Common myeloid progenitor, CD34-positive (primary cell): ENCODE data around the gene BAIAP2L2.

ENCODE experiments used
- CTCF ChIA-PET: fragments of 350-600 bp; sonication (Branson Sonifier 250); formaldehyde crosslinking; loops from one replicate; lab custom pipeline; 2021; ENCODE audit warnings: antibody characterized with exemption; lab: Charles Lee
- POLR2A ChIA-PET: fragments of 350-600 bp; sonication (Branson Sonifier 250); formaldehyde crosslinking; loops from one replicate; lab custom pipeline; 2021; ENCODE audit warnings: antibody characterized with exemption; lab: Charles Lee
- DNase-seq, 3 donors: peaks; one replicate each; pipeline versions ENCODE4 v3.0.0 to v3.0.0-alpha.2; 2013
- H3K27ac ChIP-seq, 2 experiments: 1 replicate in 1 of 2; 2 replicates in 1 of 2; pipeline ENCODE4 v1.7.0; 2013; ENCODE audit warnings: inconsistent platforms in 2 of 2, low read length in 2 of 2, mild to moderate bottlenecking in 2 of 2, low read depth in 1 of 2, moderate library complexity in 1 of 2; ENCODE audit not compliant: severe bottlenecking in 2 of 2, insufficient read depth in 1 of 2, poor library complexity in 1 of 2
- H3K27me3 ChIP-seq, 5 experiments: replicated peaks in 2 of 5; 1 replicate in 3 of 5; 2 replicates in 2 of 5; pipeline versions ENCODE4 v1.6.1 to v1.7.0; 2013; ENCODE audit warnings: low read length in 4 of 5, mild to moderate bottlenecking in 2 of 5, moderate library complexity in 2 of 5, inconsistent platforms in 1 of 5; ENCODE audit not compliant: insufficient read depth in 5 of 5, control insufficient read depth in 4 of 5
- H3K36me3 ChIP-seq, 4 experiments: 1 replicate in 2 of 4; 2 replicates in 2 of 4; pipeline versions ENCODE4 v1.6.1 to v1.7.0; 2013; ENCODE audit warnings: low read length in 3 of 4, control low read depth in 1 of 4, mild to moderate bottlenecking in 1 of 4; ENCODE audit not compliant: control insufficient read depth in 4 of 4, insufficient read depth in 4 of 4
- H3K4me1 ChIP-seq, 4 experiments: 1 replicate in 3 of 4; 2 replicates in 1 of 4; pipeline versions ENCODE4 v1.6.1 to v1.7.1; 2013; ENCODE audit warnings: low read length in 3 of 4, mild to moderate bottlenecking in 3 of 4, control low read depth in 1 of 4, inconsistent platforms in 1 of 4, moderate library complexity in 1 of 4; ENCODE audit not compliant: control insufficient read depth in 4 of 4, insufficient read depth in 4 of 4; ENCODE audit errors: control extremely low read depth in 1 of 4
- H3K4me3 ChIP-seq, 7 experiments: 1 replicate in 4 of 7; 2 replicates in 3 of 7; pipeline versions ENCODE4 v1.5.1 to v1.7.0; 2013; ENCODE audit warnings: mild to moderate bottlenecking in 7 of 7, low read length in 6 of 7, moderate library complexity in 6 of 7, inconsistent platforms in 2 of 7, low read depth in 2 of 7, control low read depth in 1 of 7; ENCODE audit not compliant: insufficient read depth in 4 of 7, control insufficient read depth in 1 of 7; ENCODE audit errors: extremely low read depth in 1 of 7
- H3K9me3 ChIP-seq, 5 experiments: 1 replicate in 4 of 5; 2 replicates in 1 of 5; pipeline versions ENCODE4 v1.6.1 to v1.7.1; 2013; ENCODE audit warnings: low read length in 4 of 5, mild to moderate bottlenecking in 2 of 5, inconsistent platforms in 1 of 5, low read depth in 1 of 5, moderate library complexity in 1 of 5; ENCODE audit not compliant: control insufficient read depth in 4 of 5, insufficient read depth in 2 of 5; ENCODE audit errors: control extremely low read depth in 1 of 5
- WGBS: methylation state at CpG from one replicate; pipeline ENCODE4 v1.1.5; 2013; ENCODE audit not compliant: insufficient coverage; 5-methylcytosine and 5-hydroxymethylcytosine counted together

The BAIAP2L2 gene

DNA sequence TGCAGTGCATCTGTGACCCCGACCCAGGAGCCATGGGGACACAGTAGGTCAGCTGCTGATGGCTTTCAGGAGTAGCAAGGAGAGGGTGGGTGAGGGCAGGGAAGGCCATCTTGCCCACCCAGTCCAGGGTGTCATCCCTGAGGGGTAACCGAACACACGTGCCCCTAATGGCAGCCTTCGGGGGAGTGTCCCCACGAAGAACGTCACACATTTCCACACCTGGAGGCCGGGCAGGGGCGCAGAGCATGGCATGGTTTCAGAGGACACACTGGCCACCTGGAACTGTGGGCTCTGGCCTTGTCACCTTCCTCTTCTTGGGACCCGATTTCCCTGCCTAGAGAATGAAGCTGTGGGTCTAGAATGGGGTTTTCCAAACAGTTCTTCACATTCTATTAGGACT is 19.4 kb upstream of the BAIAP2L2 start:
- ChIA-PET CTCF (interaction anchor here (1.9 kb wide), 1 partner anchor 15 kb away, joined by 5 read pairs; no protein-coding TSS in a partner anchor), POLR2A (no interaction called here)
- Histone ChIP-seq H3K27ac (no peak overlapping the region), H3K4me3 (no peak overlapping the region), H3K27me3 (no peaks in the 10 kb centered on the region), H3K9me3 (no peaks in the 10 kb centered on the region), H3K36me3 (peaks cover 8 to 70% (median 24%) of the 10 kb centered on the region in 4 experiments), H3K4me1 (no peaks in the 10 kb centered on the region)
- WGBS: 97% methylated on average over 8 of the region's 9 CpGs
- DNase-seq: no peak

DNA sequence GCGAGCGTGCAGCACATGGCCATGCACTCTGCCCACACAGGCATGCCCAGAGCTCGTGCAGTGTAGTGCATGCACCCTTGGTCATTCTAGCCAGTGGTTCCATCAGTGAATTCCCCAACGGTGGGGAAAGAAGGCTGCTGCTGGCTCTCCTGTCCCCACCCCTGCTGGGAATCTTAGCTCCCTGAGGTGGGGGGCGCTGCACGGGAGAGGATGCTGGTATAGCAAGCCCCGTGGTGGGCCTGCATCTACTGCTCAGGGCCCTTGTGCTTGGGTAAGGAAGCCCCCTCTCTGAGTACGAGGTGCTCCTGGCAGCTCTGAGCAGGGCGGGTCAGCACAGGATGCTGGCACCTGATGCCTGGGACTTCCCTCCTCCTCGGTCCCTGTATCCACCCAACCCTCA is 18.5 kb upstream of the BAIAP2L2 start:
- ChIA-PET CTCF (interaction anchor here (0.5 to 1.9 kb wide), 3 partner anchors 10 to 25 kb away, joined by 3 to 5 read pairs (median 4); no protein-coding TSS in a partner anchor), POLR2A (no interaction called here)
- Histone ChIP-seq H3K9me3 (no peaks in the 10 kb centered on the region), H3K27ac (no peak overlapping the region), H3K4me1 (no peaks in the 10 kb centered on the region), H3K4me3 (no peak overlapping the region), H3K27me3 (no peaks in the 10 kb centered on the region), H3K36me3 (peaks cover 8 to 71% (median 23%) of the 10 kb centered on the region in 4 experiments)
- DNase-seq: no peak
- 96% methylated on average over 9 of the region's 10 CpGs for WGBS

DNA sequence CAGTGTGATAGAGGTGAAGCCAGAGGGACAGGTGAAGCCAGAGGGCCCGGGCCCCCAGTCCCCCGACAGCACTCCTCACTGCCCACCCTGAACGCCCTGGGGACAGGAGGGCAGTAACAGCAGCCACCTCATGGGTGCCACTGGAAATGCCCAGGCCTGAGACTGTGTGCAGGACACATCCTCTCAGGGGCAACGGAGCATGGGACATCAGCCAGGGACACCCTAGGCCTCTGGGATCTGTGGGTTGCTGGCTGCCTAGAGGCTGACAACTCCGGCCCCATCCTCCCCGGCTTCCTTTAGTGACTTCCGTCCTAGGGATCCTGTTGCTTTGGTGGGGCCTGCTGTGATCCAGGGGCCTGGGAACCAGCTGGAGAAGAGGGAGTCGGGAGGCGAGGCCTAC is 17.4 kb upstream of the BAIAP2L2 start:
- no peak for DNase-seq
- Histone ChIP-seq H3K9me3 (no peaks in the 10 kb centered on the region), H3K27ac (no peak overlapping the region), H3K27me3 (no peaks in the 10 kb centered on the region), H3K4me1 (no peaks in the 10 kb centered on the region), H3K36me3 (peaks cover 5 to 62% (median 19%) of the 10 kb centered on the region in 4 experiments), H3K4me3 (no peak overlapping the region)
- WGBS: 95% methylated on average over 9 of the region's 9 CpGs
- CTCF ChIA-PET: interaction anchor here (0.9 kb wide), 1 partner anchor 82 kb away, joined by 3 read pairs; no protein-coding TSS in a partner anchor
- POLR2A ChIA-PET: no interaction called here

DNA sequence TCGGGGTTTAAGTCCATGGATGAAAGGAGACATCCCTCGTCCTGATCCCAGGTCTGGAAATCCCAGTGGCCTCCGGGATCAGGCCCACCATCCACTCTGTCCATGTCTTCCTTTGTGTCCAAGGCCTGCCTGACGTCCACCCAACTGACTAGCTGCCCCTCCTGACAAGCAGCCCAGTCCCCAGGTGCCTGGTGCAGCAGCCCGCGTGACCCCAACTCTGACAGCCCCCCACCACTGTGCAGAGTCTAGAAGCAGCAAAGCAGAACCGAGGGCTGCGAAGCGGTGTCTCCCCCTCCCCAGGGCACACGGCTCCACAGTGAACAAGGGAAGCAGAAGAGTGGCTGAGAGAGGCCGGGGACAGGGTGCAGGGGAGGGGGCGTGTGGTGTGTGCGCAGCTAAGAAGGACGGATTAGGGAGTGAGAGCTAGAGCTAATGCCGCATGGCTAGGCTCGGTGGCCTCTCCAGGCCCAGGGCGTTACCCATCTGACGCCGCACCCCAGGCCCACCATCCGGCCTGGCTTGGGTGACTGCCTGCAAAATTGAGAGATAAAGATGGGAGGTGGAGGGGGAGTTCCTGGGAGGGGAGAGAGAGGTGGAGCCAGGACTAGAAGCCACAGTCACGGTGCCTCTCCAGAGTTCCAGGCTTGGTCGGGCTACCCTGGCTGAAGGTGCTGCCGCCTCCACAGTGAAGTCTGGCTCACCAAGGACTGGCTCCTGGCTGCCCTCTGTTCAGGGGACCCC is 16.6 kb upstream of the BAIAP2L2 start:
- no peak overlapping the region for H3K27ac ChIP-seq
- H3K36me3 ChIP-seq: peaks cover 5 to 54% (median 14%) of the 10 kb centered on the region in 4 experiments
- 93% methylated on average over 22 of the region's 23 CpGs for WGBS
- ChIA-PET CTCF (no interaction called here), POLR2A (no interaction called here)
- no peaks in the 10 kb centered on the region for H3K9me3 ChIP-seq
- H3K4me3 ChIP-seq: no peak overlapping the region
- H3K4me1 ChIP-seq: no peaks in the 10 kb centered on the region
- H3K27me3 ChIP-seq: no peaks in the 10 kb centered on the region
- no peak for DNase-seq

DNA sequence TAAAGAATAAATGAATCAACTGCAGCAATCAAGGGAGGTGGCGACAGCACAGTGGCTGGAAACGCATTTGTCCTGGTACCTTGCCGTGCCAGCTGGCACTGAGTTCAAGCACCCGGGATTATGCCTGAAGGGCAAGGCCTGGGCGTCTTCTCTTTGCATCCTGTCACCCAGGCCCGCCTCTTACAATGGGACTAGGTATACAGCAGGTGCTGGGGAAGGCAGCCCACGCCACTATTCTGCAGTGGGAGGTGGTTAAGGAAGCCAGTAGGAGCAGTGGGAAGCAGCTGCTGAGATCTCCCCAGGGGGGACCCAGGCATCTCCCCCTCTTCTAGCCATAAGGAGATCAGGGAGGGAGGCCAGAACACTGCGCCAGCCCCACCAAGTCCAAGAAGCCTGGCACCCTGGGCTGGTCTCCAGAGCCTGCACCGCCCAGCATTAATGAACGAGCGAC is 15.3 kb upstream of the BAIAP2L2 start:
- no peak overlapping the region for H3K4me3 ChIP-seq
- CTCF ChIA-PET: interaction anchor here (0.7 kb wide), 1 partner anchor 25 kb away, joined by 3 read pairs; no protein-coding TSS in a partner anchor
- 100% methylated on average over 8 of the region's 11 CpGs for WGBS

DNA sequence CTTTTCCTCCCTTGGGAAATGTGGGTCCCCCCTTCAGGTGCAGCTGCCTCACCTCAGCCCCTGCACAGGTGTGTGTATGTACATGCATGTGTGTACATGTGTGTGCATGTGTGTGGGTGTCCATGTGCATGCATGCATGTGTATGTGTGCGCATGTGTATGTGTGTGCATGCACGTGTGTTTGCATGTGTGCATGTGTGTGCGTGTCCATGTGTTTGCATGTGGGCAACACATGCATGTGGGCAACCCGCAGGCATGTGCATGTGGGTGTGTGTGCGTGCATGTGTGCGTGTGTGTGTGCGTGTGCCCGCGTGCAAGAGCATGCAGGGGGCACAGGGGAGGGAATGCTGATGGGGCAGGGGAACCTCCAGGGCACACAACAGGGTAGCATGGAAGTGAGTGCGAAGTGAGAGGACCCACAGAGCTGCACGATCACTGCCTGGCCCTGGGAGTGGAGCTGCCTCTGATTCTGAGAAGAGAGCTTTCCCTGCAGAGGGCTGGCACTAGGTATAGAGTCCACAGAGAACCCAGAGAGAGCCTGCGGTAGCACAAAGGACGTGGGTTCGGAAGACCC is 14.6 kb upstream of the BAIAP2L2 start:
- Histone ChIP-seq H3K9me3 (no peaks in the 10 kb centered on the region), H3K36me3 (peaks cover 3 to 55% (median 12%) of the 10 kb centered on the region in 4 experiments), H3K4me3 (no peak overlapping the region), H3K4me1 (no peaks in the 10 kb centered on the region), H3K27ac (no peak overlapping the region), H3K27me3 (no peaks in the 10 kb centered on the region)
- ChIA-PET POLR2A (no interaction called here), CTCF (interaction anchor here (0.7 to 0.9 kb wide), 2 partner anchors 25 to 89 kb away, joined by 3 read pairs; no protein-coding TSS in a partner anchor)
- 99% methylated on average over 8 of the region's 14 CpGs for WGBS
- no peak for DNase-seq

More for the DNA sequence above, 15.3 kb upstream of the BAIAP2L2 start:
- H3K27me3 ChIP-seq: no peaks in the 10 kb centered on the region
- no peaks in the 10 kb centered on the region for H3K9me3 ChIP-seq
- peaks cover 3 to 52% (median 13%) of the 10 kb centered on the region in 4 experiments for H3K36me3 ChIP-seq
- no peak for DNase-seq
- POLR2A ChIA-PET: no interaction called here
- H3K27ac ChIP-seq: no peak overlapping the region
- no peaks in the 10 kb centered on the region for H3K4me1 ChIP-seq
